IPS DF 6.9 (cell line): ENCODE data around the gene ASCL4.

Experiments used
- DNase-seq: peaks from one replicate; pipeline ENCODE4 v3.0.0-alpha.2; 2013; ENCODE audit warnings: low read depth, low spot score
- H3K27ac ChIP-seq: one replicate; pipeline ENCODE4 v1.5.1; 2013; ENCODE audit warnings: low read length, control low read depth
- H3K27me3 ChIP-seq: 2 replicates; pipeline ENCODE4 v1.6.1; 2013; ENCODE audit warnings: mild to moderate bottlenecking, low read length; ENCODE audit not compliant: control insufficient read depth, insufficient read depth
- H3K36me3 ChIP-seq: 2 replicates; pipeline ENCODE4 v1.6.1; 2013; ENCODE audit warnings: low read length; ENCODE audit not compliant: control insufficient read depth, insufficient read depth
- H3K4me1 ChIP-seq: 2 replicates; pipeline ENCODE4 v1.6.1; 2013; ENCODE audit warnings: low read length; ENCODE audit not compliant: control insufficient read depth, insufficient read depth
- H3K4me3 ChIP-seq: 2 replicates; pipeline ENCODE4 v1.5.1; 2013; ENCODE audit warnings: mild to moderate bottlenecking, low read length
- H3K9me3 ChIP-seq: 2 replicates; pipeline ENCODE4 v1.6.1; 2013; ENCODE audit warnings: low read length, inconsistent platforms; ENCODE audit not compliant: control insufficient read depth, insufficient read depth
- WGBS: extraction: QIAGEN DNeasy Blood & Tissue Kit; methylation state at CpG from one replicate; pipeline ENCODE4 v1.1.7; 2013; ENCODE audit warnings: mixed read lengths, missing lambda C conversion rate; ENCODE audit not compliant: insufficient read length, insufficient coverage; 5-methylcytosine and 5-hydroxymethylcytosine counted together

The ASCL4 gene

GRCh38 chr12:107776171-107776570 is 1.7 kb downstream of the ASCL4 start:
- peaks cover 24% of the 10 kb centered on the region for H3K27me3 ChIP-seq

GRCh38 chr12:107778383-107779025 is 4.0 kb downstream of the ASCL4 start:
- Histone ChIP-seq H3K4me3 (no peak overlapping the region), H3K27me3 (peaks cover 24% of the 10 kb centered on the region), H3K27ac (no peak overlapping the region), H3K9me3 (no peaks in the 10 kb centered on the region), H3K36me3 (no peaks in the 10 kb centered on the region), H3K4me1 (no peaks in the 10 kb centered on the region)
- no CpG with 5 or more reads among the region's 11 CpGs for WGBS
- DNase-seq: no peak

More at GRCh38 chr12:107776171-107776570, 1.7 kb downstream of the ASCL4 start:
- Histone ChIP-seq H3K27ac (no peak overlapping the region), H3K4me1 (no peaks in the 10 kb centered on the region), H3K4me3 (no peak overlapping the region), H3K9me3 (no peaks in the 10 kb centered on the region), H3K36me3 (no peaks in the 10 kb centered on the region)
- no CpG with 5 or more reads among the region's 6 CpGs for WGBS
- no peak for DNase-seq

- Histone ChIP-seq H3K4me1 (no peaks in the 10 kb centered on the region), H3K9me3 (no peaks in the 10 kb centered on the region), H3K27ac (no peak overlapping the region), H3K36me3 (no peaks in the 10 kb centered on the region), H3K27me3 (peaks cover 21% of the 10 kb centered on the region), H3K4me3 (no peak overlapping the region)
- DNase-seq: no peak
- WGBS: 100% methylated on average over 2 of the region's 7 CpGs
Measured at GRCh38 chr12:107779077-107779831, 4.8 kb downstream of the ASCL4 start.

GRCh38 chr12:107780298-107780697 is 5.8 kb downstream of the ASCL4 start:
- no peak overlapping the region for H3K4me3 ChIP-seq
- DNase-seq: no peak
- H3K27ac ChIP-seq: no peak overlapping the region
- H3K36me3 ChIP-seq: no peaks in the 10 kb centered on the region
- H3K4me1 ChIP-seq: no peaks in the 10 kb centered on the region
- H3K27me3 ChIP-seq: peaks cover 12% of the 10 kb centered on the region; the same call in 1 of the 2 replicates
- no peaks in the 10 kb centered on the region for H3K9me3 ChIP-seq
- no CpG with 5 or more reads among the region's 1 CpG for WGBS

- H3K27me3 ChIP-seq: peaks cover under 1% of the 10 kb centered on the region; the same call in 1 of the 2 replicates
- H3K36me3 ChIP-seq: no peaks in the 10 kb centered on the region
- H3K4me3 ChIP-seq: no peak overlapping the region
- H3K4me1 ChIP-seq: no peaks in the 10 kb centered on the region
- no peak for DNase-seq
- WGBS: no CpG with 5 or more reads among the region's 2 CpGs
- no peaks in the 10 kb centered on the region for H3K9me3 ChIP-seq
- no peak overlapping the region for H3K27ac ChIP-seq
Measured at GRCh38 chr12:107782067-107782466, 7.6 kb downstream of the ASCL4 start.

- no peak overlapping the region for H3K4me3 ChIP-seq
- no peaks in the 10 kb centered on the region for H3K36me3 ChIP-seq
- DNase-seq: no peak
- WGBS: no CpG with 5 or more reads among the region's 6 CpGs
- no peak overlapping the region for H3K27ac ChIP-seq
- H3K9me3 ChIP-seq: no peaks in the 10 kb centered on the region
- no peaks in the 10 kb centered on the region for H3K4me1 ChIP-seq
- H3K27me3 ChIP-seq: no peaks in the 10 kb centered on the region
Measured at GRCh38 chr12:107783406-107784376, 9.2 kb downstream of the ASCL4 start.

- WGBS: no CpG with 5 or more reads among the region's 2 CpGs
- Histone ChIP-seq H3K27ac (no peak overlapping the region), H3K4me1 (no peaks in the 10 kb centered on the region), H3K4me3 (no peak overlapping the region), H3K9me3 (no peaks in the 10 kb centered on the region), H3K36me3 (no peaks in the 10 kb centered on the region), H3K27me3 (no peaks in the 10 kb centered on the region)
- DNase-seq: no peak
Measured at GRCh38 chr12:107788281-107788680, 13.8 kb downstream of the ASCL4 start.

GRCh38 chr12:107788690-107789458 is 14.4 kb downstream of the ASCL4 start:
- no CpG with 5 or more reads among the region's 17 CpGs for WGBS

GRCh38 chr12:107791465-107792089 is 17.1 kb downstream of the ASCL4 start:
- no peaks in the 10 kb centered on the region for H3K27me3 ChIP-seq
- WGBS: no CpG with 5 or more reads among the region's 1 CpG
- no peak for DNase-seq
- H3K9me3 ChIP-seq: no peaks in the 10 kb centered on the region
- no peaks in the 10 kb centered on the region for H3K36me3 ChIP-seq
- H3K4me1 ChIP-seq: no peaks in the 10 kb centered on the region
- no peak overlapping the region for H3K4me3 ChIP-seq
- no peak overlapping the region for H3K27ac ChIP-seq

More at GRCh38 chr12:107788690-107789458, 14.4 kb downstream of the ASCL4 start:
- Histone ChIP-seq H3K27me3 (no peaks in the 10 kb centered on the region), H3K9me3 (no peaks in the 10 kb centered on the region), H3K27ac (no peak overlapping the region), H3K4me1 (no peaks in the 10 kb centered on the region), H3K36me3 (no peaks in the 10 kb centered on the region), H3K4me3 (no peak overlapping the region)
- no peak for DNase-seq
